GM19351 (cell line): ENCODE data around the gene ACTR2.
A peak's percentile ranks its signal among the peaks of the same experiment; 100 is the strongest.
"Not testable (repeated sequence)": the region's sequence is repeated elsewhere in the genome, so short reads cannot be mapped to it uniquely, and the experiment has no call there.

Experiments
- ATAC-seq: cut with Tn5 transposase; IDR thresholded peaks from one replicate; pipeline ENCODE4 v1.9.1; 2021; ENCODE audit warnings: mild to moderate bottlenecking, moderate library complexity; ENCODE audit not compliant: unreplicated experiment

The ACTR2 gene

GRCh38 chr2:65227456-65228262, at the start of gene ACTR2:
TSS of gene ACTR2 (plus strand) at chr2:65227831. CDS start at chr2:65227910, 79 bp downstream.
- peak; percentile 81 for ATAC-seq

- ATAC-seq = no peak
Measured at GRCh38 chr2:65182570-65182969, 45.1 kb upstream of the ACTR2 start.

DNA sequence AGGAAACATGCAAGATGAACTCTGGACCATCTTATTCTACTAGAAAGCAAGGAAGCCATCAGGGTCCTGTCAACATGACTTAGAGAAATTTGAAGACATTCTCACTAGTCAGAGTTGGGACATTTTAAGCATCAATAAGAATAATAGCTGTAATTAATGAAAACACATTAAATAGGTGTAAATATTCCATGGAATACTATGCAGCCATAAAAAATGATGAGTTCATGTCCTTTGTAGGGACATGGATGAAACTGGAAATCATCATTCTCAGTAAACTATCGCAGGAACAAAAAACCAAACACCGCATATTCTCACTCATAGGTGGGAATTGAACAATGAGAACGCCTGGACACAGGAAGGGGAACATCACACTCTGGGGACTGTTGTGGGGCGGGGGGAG, 44.2 kb upstream of the ACTR2 start:
- ATAC-seq = not testable (repeated sequence)

DNA sequence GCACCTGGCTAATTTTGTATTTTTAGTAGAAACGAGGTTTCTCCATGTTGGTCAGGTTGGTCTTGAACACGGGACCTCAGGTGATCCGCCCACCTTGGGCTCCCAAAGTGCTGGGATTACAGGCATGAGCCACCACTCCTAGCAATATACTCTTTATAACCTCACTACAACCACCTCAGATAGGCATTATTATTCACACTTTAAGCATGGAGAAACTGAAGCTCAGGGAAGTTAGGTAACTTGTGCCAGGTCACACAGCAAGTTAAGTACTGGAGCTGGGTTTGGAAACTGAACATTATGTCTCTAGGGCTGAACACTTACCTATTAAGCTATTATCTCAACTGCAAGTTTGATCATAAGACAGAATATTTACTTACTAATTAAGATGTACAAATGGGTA, 42.6 kb upstream of the ACTR2 start:
- ATAC-seq = no peak

GRCh38 chr2:65186093-65186868, 41.4 kb upstream of the ACTR2 start:
- ATAC-seq = no peak

DNA sequence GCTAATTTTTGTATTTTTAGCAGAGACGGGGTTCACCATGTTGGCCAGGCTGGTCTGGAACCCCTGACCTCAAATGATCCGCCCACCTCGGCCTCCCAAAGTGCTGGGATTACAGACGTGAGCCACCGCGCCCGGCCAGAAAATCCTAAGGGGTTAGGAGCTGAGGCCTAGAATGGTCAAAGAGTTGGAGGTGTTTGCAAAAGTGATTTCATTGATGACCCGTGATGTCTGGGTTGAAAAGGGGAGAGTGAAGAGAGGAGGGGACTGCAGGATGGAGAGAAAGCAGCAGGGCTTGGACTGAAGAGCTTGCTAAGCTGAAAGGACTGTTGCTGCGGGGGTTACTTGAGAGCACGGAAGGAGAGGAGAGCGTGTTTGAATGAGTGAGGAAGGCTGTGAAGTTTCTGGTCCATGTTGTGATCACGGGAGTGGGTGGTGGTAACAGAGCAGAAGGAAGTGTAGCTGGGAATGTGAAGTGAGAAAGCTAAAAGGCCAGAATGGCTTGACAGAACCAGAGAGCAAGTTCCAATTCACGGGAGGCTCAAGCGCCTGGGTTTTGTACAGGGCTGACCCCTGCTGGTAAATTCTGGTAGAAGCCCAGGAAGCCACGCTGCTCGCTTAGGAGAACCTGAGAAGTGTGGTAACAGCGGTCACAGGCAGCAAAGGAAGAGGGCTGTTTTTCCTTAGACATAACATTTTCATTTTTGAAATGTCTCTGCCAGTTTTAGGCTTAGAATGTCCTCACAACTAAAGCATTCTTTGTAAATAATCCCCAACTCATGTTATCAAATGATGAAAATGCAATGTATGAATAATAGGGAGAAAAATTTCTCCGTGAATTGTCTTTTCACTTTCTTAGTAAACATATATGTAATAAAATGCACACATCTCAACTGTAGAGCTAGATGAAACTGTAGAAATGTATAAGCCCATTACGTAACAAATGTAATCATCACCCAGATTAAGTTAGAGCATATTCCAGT, 40.5 kb upstream of the ACTR2 start:
- ATAC-seq = peak; percentile 90

GRCh38 chr2:65193446-65193845, 34.2 kb upstream of the ACTR2 start:
- ATAC-seq = no peak

DNA sequence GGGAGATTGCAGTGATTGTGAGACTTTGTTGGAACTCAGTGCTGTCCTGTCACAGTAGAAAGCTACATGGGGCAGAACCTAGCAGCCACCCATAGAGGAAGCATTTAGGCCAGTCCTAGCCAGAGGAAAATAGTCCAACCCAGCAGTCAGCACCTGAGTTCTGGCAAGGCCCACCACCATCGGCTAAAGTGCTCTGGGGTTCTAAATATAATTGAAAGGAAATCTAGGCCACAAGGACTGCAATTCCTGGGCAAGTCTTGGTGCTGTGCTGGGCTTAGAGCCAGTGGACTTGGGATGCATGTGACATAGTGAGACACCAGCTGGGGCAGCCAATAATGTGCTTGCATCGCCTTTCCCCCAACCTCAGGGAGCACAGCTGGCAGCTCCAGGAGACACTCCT, 28.9 kb upstream of the ACTR2 start:
- no peak for ATAC-seq

GRCh38 chr2:65199166-65199565, 28.5 kb upstream of the ACTR2 start:
- ATAC-seq = no peak

DNA sequence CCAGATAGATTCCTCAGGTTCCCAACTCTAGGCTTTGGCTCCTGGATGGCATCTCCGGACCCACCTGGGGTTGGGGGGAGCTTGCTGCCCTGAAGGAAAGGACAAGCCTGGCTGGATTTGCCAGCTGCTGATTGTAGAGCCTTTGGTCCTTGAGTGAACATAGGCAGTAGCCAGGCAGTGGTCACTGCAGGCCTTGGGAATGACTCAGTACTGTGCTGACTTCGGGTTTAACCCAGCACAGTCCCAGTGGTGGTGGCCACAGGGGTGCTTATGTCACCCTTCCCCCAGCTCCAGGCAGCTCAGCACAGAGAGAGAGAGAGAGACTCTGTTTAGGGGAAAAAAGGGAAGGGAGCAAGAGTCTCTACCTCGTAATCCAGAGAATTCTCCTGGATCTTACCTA, 27.7 kb upstream of the ACTR2 start:
- ATAC-seq = no peak

DNA sequence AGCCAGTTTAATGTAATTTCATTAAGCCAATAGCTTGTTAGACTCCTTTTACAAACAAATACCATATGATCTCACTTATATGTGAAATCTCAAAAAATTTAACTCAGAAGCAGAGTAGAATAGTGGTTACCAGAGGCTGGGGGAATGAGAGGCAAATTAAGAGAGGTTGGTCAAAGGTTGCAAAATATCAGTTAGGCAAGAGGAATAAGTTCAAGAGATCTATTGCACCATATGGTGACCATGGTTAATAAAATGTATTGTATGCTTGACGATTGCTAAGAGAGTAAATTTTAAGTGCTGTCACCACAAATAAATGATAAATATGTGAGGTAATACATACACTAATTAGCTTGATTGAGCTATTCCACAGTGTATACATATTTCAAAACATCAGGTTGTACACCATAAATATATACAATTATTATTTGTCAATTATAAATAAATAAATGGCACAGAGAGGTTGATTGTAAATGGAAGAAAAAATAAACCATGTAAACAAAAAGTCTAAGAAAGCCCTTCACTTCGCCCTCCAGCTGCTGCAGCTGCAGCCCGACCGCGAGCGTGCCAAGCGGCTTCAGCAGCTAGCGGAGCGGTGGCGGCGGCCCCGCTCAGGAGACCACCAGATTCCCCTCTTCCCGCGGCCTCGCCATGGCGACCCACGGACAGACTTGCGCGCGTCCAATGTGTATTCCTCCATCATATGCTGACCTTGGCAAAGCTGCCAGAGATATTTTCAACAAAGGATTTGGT, 23.0 kb upstream of the ACTR2 start:
- ATAC-seq = no peak

GRCh38 chr2:65212115-65212514, 15.5 kb upstream of the ACTR2 start:
- no peak for ATAC-seq

- no peak for ATAC-seq
Measured at GRCh38 chr2:65212619-65213018, 15.0 kb upstream of the ACTR2 start.

- ATAC-seq = no peak
Measured at GRCh38 chr2:65213035-65213434, 14.6 kb upstream of the ACTR2 start.

DNA sequence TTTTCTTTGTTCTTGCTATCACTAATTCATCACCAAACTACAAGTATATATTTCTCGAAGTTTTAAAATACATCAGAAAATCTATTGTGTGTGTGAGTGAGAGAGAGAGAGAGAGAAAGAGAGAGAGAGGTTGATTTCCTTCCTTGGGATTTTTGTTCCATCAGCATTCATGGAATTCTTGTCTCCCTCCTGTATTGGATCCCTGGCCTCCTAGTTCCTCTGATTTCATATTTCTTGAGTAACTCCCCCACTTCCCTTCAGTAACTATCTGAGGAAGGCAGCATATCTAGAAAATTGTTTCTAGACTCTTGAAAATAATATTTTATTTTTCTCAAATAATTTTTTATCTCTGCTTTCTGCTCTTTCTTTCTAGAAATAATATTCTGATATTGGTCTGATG, 13.3 kb upstream of the ACTR2 start:
- no peak for ATAC-seq

DNA sequence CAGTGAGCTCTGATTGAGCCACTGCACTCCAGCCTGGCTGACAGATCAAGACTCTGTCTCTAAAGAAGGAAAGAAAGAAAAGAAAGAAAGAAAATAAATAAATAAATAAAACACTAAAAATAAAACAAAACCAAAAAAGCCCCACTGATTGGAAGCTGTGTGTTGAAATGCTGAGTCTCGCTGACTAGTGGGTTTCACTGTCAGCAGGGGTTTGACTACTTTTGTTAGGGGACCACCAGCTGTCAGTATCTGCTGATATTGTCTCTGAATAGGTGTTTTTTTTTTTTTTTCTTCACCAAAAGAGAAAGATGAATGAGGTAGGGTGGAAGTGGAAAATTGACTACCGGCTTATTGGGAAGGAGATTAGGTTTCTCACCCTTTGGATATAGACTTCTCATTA, 12.8 kb upstream of the ACTR2 start:
- no peak for ATAC-seq

DNA sequence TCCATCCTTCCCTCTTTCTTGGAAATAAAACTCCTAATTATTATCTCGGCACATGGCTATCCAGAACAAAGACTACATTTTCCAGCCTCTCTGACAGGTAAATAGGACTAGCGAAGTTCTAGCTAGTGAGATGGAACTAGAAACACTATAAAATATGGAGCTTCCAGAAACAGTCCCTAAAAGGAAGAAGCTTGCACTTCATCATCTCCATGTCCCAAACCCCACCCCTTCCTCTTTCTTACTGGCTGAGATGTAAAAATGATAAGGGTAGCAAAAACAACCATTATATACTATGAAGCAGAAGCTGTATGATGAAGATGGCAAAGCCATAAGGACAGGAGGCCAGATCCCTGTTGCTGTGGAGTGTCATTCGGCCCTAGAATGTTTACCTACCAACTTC, 11.7 kb upstream of the ACTR2 start:
- ATAC-seq = no peak

DNA sequence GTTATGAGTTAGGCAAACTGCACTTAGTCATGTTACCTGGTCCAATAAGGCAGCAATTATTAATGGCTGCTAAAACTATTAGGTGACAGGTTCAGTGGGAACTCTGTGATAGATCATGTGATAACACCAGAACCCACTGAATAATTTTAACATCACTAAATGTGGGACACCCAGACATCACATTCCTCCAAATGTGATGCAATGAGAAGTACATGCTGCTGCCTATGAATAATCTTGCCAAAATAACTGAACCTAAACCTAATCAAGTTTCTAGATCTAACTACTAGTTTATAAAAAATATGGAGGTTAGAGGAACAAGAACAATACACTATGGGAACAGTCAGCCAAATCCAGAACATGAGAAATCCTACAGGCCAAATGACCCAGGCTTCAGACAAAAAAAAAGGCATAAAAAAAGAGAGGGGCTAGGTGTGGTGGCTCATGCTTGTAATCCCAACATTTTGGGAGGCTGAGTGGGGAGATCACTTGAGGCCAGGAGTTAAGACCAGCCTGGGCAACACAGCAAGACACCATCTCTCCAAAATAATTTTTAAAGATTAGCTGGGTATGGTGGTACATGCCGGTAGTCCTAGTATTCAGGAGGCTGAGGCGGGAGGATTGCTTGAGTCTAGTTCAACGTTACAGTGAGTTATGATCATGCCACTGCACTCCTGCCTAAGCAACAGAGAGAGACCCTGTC, 7.0 kb upstream of the ACTR2 start:
- ATAC-seq = no peak

DNA sequence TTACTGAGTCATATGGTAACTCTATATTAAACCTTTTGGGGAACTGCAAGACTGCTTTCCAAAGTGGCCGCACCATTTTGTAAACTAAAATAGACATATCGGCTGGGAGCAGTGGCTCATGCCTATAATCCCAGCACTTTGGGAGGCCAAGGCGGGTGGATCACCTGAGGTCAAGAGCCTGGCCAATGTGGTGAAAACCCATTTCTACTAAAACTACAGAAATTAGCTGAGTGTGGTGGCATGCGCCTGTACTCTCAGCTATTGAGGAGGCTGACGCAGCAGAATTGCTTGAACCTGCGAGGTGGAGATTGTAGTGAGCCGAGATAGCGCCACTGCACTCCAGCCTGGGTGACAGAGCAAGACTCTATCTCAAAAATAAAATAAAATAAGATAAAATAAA, 6.4 kb upstream of the ACTR2 start:
- ATAC-seq = not testable (repeated sequence)

- ATAC-seq = peak; percentile 11
Measured at GRCh38 chr2:65227020-65227455, 593 bp upstream of the ACTR2 start.
